Gastrocnemius medialis (tissue), 4 donors: Measurements from ENCODE around the gene EIF4A2. TPM values are rescaled to one million over a fixed set of nuclear protein-coding genes. Genes with fewer than 3 reads are reported as not detected.
"Not testable (repeated sequence)": the region's sequence is repeated elsewhere in the genome, so short reads cannot be mapped to it uniquely, and the experiment has no call there.

ENCODE experiments used
- ATAC-seq, 2 donors: fragments of 150-250 bp; one replicate each; pipeline ENCODE4 v1.9.1; 2016
- DNase-seq, 2 donors: peaks; one replicate each; pipeline ENCODE4 v3.0.0-alpha.2; 2019
- H3K27ac ChIP-seq, 4 donors: fragments of 200-600 bp; sonication (generic); 1 replicate in 1 of 4; 2 replicates in 3 of 4; pipeline ENCODE4 v1.5.1; 2016 to 2018; ENCODE audit warnings: mild to moderate bottlenecking in 2 of 4, moderate library complexity in 1 of 4
- H3K27me3 ChIP-seq, 3 donors: fragments of 200-600 bp; sonication (generic) in 2 of 3; 1 replicate in 1 of 3; 2 replicates in 2 of 3; pipeline versions ENCODE4 v1.5.1 to v1.6.0; 2016 to 2019; ENCODE audit warnings: mild to moderate bottlenecking in 1 of 3, moderate library complexity in 1 of 3
- H3K36me3 ChIP-seq, 2 donors: fragments of 200-600 bp; sonication (generic) in 1 of 2; one replicate each; pipeline ENCODE4 v1.5.1; 2017 to 2018
- H3K4me1 ChIP-seq, 2 donors: fragments of 200-600 bp; sonication (generic) in 1 of 2; one replicate each; pipeline ENCODE4 v1.5.1; 2016 to 2017; ENCODE audit warnings: mild to moderate bottlenecking in 2 of 2
- H3K4me3 ChIP-seq, 4 donors: fragments of 200-600 bp; sonication (generic) in 3 of 4; 1 replicate in 1 of 4; 2 replicates in 3 of 4; pipeline ENCODE4 v1.5.1; 2016 to 2019; ENCODE audit warnings: mild to moderate bottlenecking in 2 of 4
- H3K9me3 ChIP-seq, 3 donors: fragments of 200-600 bp; sonication (generic) in 2 of 3; 1 replicate in 1 of 3; 2 replicates in 2 of 3; pipeline ENCODE4 v1.5.1; 2016 to 2019
- CTCF ChIP-seq, 5 experiments: fragments of 450-650 bp in 3 of 5; fragments of 200-600 bp in 2 of 5; sonication (generic) in 2 of 5; IDR thresholded peaks in 4 of 5; conservative IDR thresholded peaks in 1 of 5; 1 replicate in 4 of 5; 2 replicates in 1 of 5; pipeline ENCODE4 v1.5.1; 2016 to 2019; ENCODE audit warnings: antibody characterized with exemption in 5 of 5, mild to moderate bottlenecking in 3 of 5, moderate library complexity in 3 of 5
- POLR2A ChIP-seq, 2 donors: fragments of 450-650 bp; IDR thresholded peaks; one replicate each; pipeline ENCODE4 v1.6.1; 2017; ENCODE audit warnings: antibody characterized with exemption in 2 of 2, mild to moderate bottlenecking in 2 of 2, moderate library complexity in 2 of 2
- in situ Hi-C, 4 donors: fragments of 200-750 bp; cut with MboI; loops; one replicate each; pipeline versions ENCODE4 v1.15.0 to v1.8.0; 2017; ENCODE audit warnings: low sequenced_read_pairs in 4 of 4
- intact Hi-C: fragments of 100-400 bp; cut with DNase I; formaldehyde crosslinking; loops from one replicate; pipeline ENCODE4 v1.15.1; 2023; ENCODE audit warnings: low total_unique reads
- total RNA-seq, 4 donors: library from RNA; depleted of rRNA; stranded (reverse); fragments of >200 nt; gene quantifications; one replicate each; pipeline versions ENCODE4 v1.1.0 to v1.2.3, GENCODE V29; 2016

The EIF4A2 gene
- total RNA-seq, 4 donors from 2014 or later = 531 to 622 (median 574) TPM

- TF ChIP-seq POLR2A (IDR thresholded peaks at IDR 0.05) = no peak
- no peak for TF ChIP-seq CTCF (IDR thresholded peaks at IDR 0.05 in 4 of 5, conservative IDR thresholded peaks at IDR 0.05 in 1 of 5)
- Histone ChIP-seq H3K27me3 (peaks cover 0 to 8% (median 5%) of the 10 kb centered on the region in 3 donors), H3K36me3 (no peaks in the 10 kb centered on the region), H3K9me3 (no peaks in the 10 kb centered on the region), H3K4me3 (no peak overlapping the region), H3K4me1 (peaks cover 7 to 9% of the 10 kb centered on the region in 2 donors), H3K27ac (no peak overlapping the region)
- in situ Hi-C loops = loop anchor here in 1 of 4 donors (10.0 kb wide), 1 partner anchor 196 kb away; the partner anchor contains the start of gene AHSG
- intact Hi-C loops = no loop called here
- ATAC-seq = no peak
- no peak for DNase-seq
Measured at GRCh38 chr3:186810336-186810996, 27.1 kb downstream of the EIF4A2 start.

- H3K27me3 ChIP-seq, H3K4me3 ChIP-seq, H3K36me3 ChIP-seq, ATAC-seq, DNase-seq, intact Hi-C loops, H3K27ac ChIP-seq, H3K4me1 ChIP-seq, H3K9me3 ChIP-seq: not testable (repeated sequence)
- in situ Hi-C loops = loop anchor here in 1 of 4 donors (10.0 kb wide), 1 partner anchor 197 kb away; the partner anchor contains the start of gene AHSG
Measured at GRCh38 chr3:186811313-186811712, 27.9 kb downstream of the EIF4A2 start.

GRCh38 chr3:186814100-186814499, 30.7 kb downstream of the EIF4A2 start:
- intact Hi-C loops = no loop called here
- no peak for ATAC-seq
- in situ Hi-C loops = loop anchor here in 1 of 4 donors (10.0 kb wide), 1 partner anchor 199 kb away; the partner anchor contains the start of gene AHSG

GRCh38 chr3:186815435-186815834, 32.1 kb downstream of the EIF4A2 start:
- no peak for ATAC-seq
- intact Hi-C loops = no loop called here
- TF ChIP-seq POLR2A (IDR thresholded peaks at IDR 0.05) (no peak), CTCF (IDR thresholded peaks at IDR 0.05 in 4 of 5, conservative IDR thresholded peaks at IDR 0.05 in 1 of 5) (no peak)
- in situ Hi-C loops = loop anchor here in 2 of 4 donors (5.0 to 10.0 kb wide), 2 partner anchors 198 to 201 kb away; partner anchors contain the start of gene AHSG (in 1 of the 2)
- H3K4me3 ChIP-seq = no peak overlapping the region
- H3K9me3 ChIP-seq = no peaks in the 10 kb centered on the region
- no peaks in the 10 kb centered on the region for H3K36me3 ChIP-seq
- peaks cover 0 to 8% (median 5%) of the 10 kb centered on the region in 3 donors for H3K27me3 ChIP-seq
- DNase-seq = no peak
- H3K4me1 ChIP-seq = no peaks in the 10 kb centered on the region
- no peak overlapping the region for H3K27ac ChIP-seq

More at GRCh38 chr3:186814100-186814499, 30.7 kb downstream of the EIF4A2 start:
- Histone ChIP-seq H3K4me3 (no peak overlapping the region), H3K9me3 (no peaks in the 10 kb centered on the region), H3K4me1 (no peaks in the 10 kb centered on the region), H3K27ac (no peak overlapping the region), H3K27me3 (peaks cover 0 to 8% (median 5%) of the 10 kb centered on the region in 3 donors), H3K36me3 (no peaks in the 10 kb centered on the region)
- no peak for TF ChIP-seq POLR2A (IDR thresholded peaks at IDR 0.05)
- TF ChIP-seq CTCF (IDR thresholded peaks at IDR 0.05 in 4 of 5, conservative IDR thresholded peaks at IDR 0.05 in 1 of 5) = no peak
- no peak for DNase-seq

- peaks cover 0 to 5% (median 0%) of the 10 kb centered on the region in 3 donors for H3K27me3 ChIP-seq
- H3K36me3 ChIP-seq = no peaks in the 10 kb centered on the region
- DNase-seq (no peak), ATAC-seq (no peak)
- TF ChIP-seq POLR2A (IDR thresholded peaks at IDR 0.05) = no peak
- intact Hi-C loops (no loop called here), in situ Hi-C loops (loop anchor here in 2 of 4 donors (5.0 to 10.0 kb wide), 2 partner anchors 201 to 204 kb away; partner anchors contain the start of gene AHSG (in 1 of the 2))
- no peaks in the 10 kb centered on the region for H3K9me3 ChIP-seq
- H3K4me3 ChIP-seq = no peak overlapping the region
- no peak overlapping the region for H3K27ac ChIP-seq
- no peaks in the 10 kb centered on the region for H3K4me1 ChIP-seq
Measured at GRCh38 chr3:186818516-186818915, 35.1 kb downstream of the EIF4A2 start.
